Measurements from ENCODE around the gene RAB23.

RAB23 gene

GRCh38 chr6:57224769-57225515 lies 2.8 kb upstream of the RAB23 start:
- TF ChIP-seq CREB1 (IDR thresholded peaks at IDR 0.05; ENCODE audit: low read depth) = no peak
- no peak for TF ChIP-seq EP300 (IDR thresholded peaks at IDR 0.05; ENCODE audit: borderline replicate concordance)
- TF ChIP-seq ZBTB7A (IDR thresholded peaks at IDR 0.05; ENCODE audit: low read depth) = no peak
- TF ChIP-seq FOXM1 (IDR thresholded peaks at IDR 0.05; ENCODE audit: borderline replicate concordance, low read depth) = no peak
- no peak for TF ChIP-seq TCF12 (IDR thresholded peaks at IDR 0.05; ENCODE audit: low read depth)
- no peak for TF ChIP-seq CEBPB (IDR thresholded peaks at IDR 0.05)
- no peak for TF ChIP-seq YY1 (IDR thresholded peaks at IDR 0.05; ENCODE audit: low read depth)
- no peak for TF ChIP-seq RAD21 (IDR thresholded peaks at IDR 0.05; ENCODE audit: low read depth)
- TF ChIP-seq REST (IDR thresholded peaks at IDR 0.05; ENCODE audit: low read depth) = no peak
- no peak for TF ChIP-seq TEAD4 (IDR thresholded peaks at IDR 0.05)
- no peak for TF ChIP-seq EGR1 (IDR thresholded peaks at IDR 0.05)
- TF ChIP-seq NFIC (IDR thresholded peaks at IDR 0.05) = no peak
- TF ChIP-seq MAX (IDR thresholded peaks at IDR 0.05) = no peak
- TF ChIP-seq TAF1 (IDR thresholded peaks at IDR 0.05; ENCODE audit: low read depth) = no peak
- TF ChIP-seq USF1 (IDR thresholded peaks at IDR 0.05) = no peak

- TF ChIP-seq YY1 (IDR thresholded peaks at IDR 0.05; ENCODE audit: low read depth) (no peak), FOXM1 (IDR thresholded peaks at IDR 0.05; ENCODE audit: borderline replicate concordance, low read depth) (no peak), CREB1 (IDR thresholded peaks at IDR 0.05; ENCODE audit: low read depth) (no peak), REST (IDR thresholded peaks at IDR 0.05; ENCODE audit: low read depth) (no peak), TEAD4 (IDR thresholded peaks at IDR 0.05) (peak; percentile 39; the same call in 1 of the 2 replicates), ZBTB7A (IDR thresholded peaks at IDR 0.05; ENCODE audit: low read depth) (no peak)
These were observed 603 bp upstream of the RAB23 start for GRCh38 chr6:57222743-57223077.

- TF ChIP-seq EGR1 (IDR thresholded peaks at IDR 0.05) (peak; percentile 61), USF1 (IDR thresholded peaks at IDR 0.05) (no peak), ZBTB7A (IDR thresholded peaks at IDR 0.05; ENCODE audit: low read depth) (peak; percentile 99)
These were observed 744 bp downstream of the RAB23 start for GRCh38 chr6:57221191-57221935.

- no peak for TF ChIP-seq EP300 (IDR thresholded peaks at IDR 0.05; ENCODE audit: borderline replicate concordance)
- no peak for TF ChIP-seq CEBPB (IDR thresholded peaks at IDR 0.05)
- TF ChIP-seq TEAD4 (IDR thresholded peaks at IDR 0.05) = no peak
- TF ChIP-seq MAX (IDR thresholded peaks at IDR 0.05) = no peak
- TF ChIP-seq USF1 (IDR thresholded peaks at IDR 0.05) = no peak
These were observed 1.9 kb downstream of the RAB23 start for GRCh38 chr6:57220083-57220703.

GRCh38 chr6:57217270-57217669 lies 4.8 kb downstream of the RAB23 start:
- TF ChIP-seq CREB1 (IDR thresholded peaks at IDR 0.05; ENCODE audit: low read depth) = no peak
- TF ChIP-seq NFIC (IDR thresholded peaks at IDR 0.05) = no peak
- TF ChIP-seq TCF12 (IDR thresholded peaks at IDR 0.05; ENCODE audit: low read depth) = no peak
- no peak for TF ChIP-seq EGR1 (IDR thresholded peaks at IDR 0.05)
- TF ChIP-seq MAX (IDR thresholded peaks at IDR 0.05) = no peak
- no peak for TF ChIP-seq EP300 (IDR thresholded peaks at IDR 0.05; ENCODE audit: borderline replicate concordance)
- TF ChIP-seq USF1 (IDR thresholded peaks at IDR 0.05) = no peak
- TF ChIP-seq REST (IDR thresholded peaks at IDR 0.05; ENCODE audit: low read depth) = no peak
- no peak for TF ChIP-seq CEBPB (IDR thresholded peaks at IDR 0.05)
- TF ChIP-seq RAD21 (IDR thresholded peaks at IDR 0.05; ENCODE audit: low read depth) = no peak
- TF ChIP-seq TEAD4 (IDR thresholded peaks at IDR 0.05) = no peak
